NB4 (cell line): ENCODE measurements around the gene MCRIP2.

Experiments
- POLR2A ChIP-seq: IDR thresholded peaks from 2 replicates; pipeline ENCODE4 v1.6.1; 2011; ENCODE audit warnings: mild to moderate bottlenecking; ENCODE audit not compliant: insufficient read length; ENCODE audit errors: extremely low read depth
- TF ChIP-seq, protein P1 (sequence below): IDR thresholded peaks from one replicate; pipeline ENCODE4 v1.5.1; 2012; ENCODE audit warnings: low read depth, low read length

DNA sequence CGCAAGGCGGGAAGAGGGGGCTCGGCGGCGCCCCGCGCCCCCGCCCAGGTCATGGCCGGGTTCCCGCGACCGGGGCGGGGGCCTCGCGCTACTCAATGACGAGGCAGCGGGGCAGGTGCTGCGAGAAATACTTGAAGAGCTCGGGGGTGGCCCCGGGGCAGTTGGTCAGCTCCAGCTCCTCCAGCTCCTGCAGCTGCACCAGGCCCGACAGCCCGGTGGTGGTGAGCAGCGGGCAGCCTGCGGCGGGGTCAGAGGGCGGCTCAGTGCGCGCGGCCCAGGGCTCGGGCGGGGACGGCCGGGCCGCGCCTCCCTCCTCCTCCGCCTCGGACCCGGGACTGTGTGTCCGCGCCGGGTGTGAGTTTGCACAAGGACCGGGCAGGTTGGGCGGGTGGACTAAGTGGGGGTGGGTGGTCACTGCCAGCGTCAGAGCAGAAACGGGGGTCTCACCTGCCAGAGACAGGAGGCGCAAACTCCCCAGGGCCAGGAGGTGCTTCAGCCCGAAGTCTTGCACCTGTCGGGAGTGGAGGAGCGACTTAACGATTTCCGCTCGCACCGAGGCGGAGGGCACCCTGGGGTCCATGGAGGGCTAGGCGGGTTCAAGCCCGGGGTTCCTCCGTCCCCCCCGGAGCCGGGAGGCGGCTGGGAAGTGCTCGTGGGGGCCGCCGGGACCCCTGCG is 52.7 kb downstream of the MCRIP2 start:
- TF ChIP-seq, protein P1, sequence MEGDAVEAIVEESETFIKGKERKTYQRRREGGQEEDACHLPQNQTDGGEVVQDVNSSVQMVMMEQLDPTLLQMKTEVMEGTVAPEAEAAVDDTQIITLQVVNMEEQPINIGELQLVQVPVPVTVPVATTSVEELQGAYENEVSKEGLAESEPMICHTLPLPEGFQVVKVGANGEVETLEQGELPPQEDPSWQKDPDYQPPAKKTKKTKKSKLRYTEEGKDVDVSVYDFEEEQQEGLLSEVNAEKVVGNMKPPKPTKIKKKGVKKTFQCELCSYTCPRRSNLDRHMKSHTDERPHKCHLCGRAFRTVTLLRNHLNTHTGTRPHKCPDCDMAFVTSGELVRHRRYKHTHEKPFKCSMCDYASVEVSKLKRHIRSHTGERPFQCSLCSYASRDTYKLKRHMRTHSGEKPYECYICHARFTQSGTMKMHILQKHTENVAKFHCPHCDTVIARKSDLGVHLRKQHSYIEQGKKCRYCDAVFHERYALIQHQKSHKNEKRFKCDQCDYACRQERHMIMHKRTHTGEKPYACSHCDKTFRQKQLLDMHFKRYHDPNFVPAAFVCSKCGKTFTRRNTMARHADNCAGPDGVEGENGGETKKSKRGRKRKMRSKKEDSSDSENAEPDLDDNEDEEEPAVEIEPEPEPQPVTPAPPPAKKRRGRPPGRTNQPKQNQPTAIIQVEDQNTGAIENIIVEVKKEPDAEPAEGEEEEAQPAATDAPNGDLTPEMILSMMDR = no peak
- TF ChIP-seq POLR2A = no peak
